Omental fat pad (tissue), 4 donors: Measurements from ENCODE around the gene PIGQ. TPM values are rescaled to one million over a fixed set of nuclear protein-coding genes. Genes with fewer than 3 reads are reported as not detected.

Experiments
- ATAC-seq: fragments of 150-250 bp; one replicate; pipeline ENCODE4 v1.9.1; 2016; ENCODE audit warnings: mild to moderate bottlenecking, moderate library complexity; ENCODE audit not compliant: low FRiP score
- DNase-seq: peaks from one replicate; pipeline ENCODE4 v3.0.0-alpha.2; 2019; ENCODE audit warnings: low spot score
- CTCF ChIP-seq, 3 donors: fragments of 450-650 bp; IDR thresholded peaks; one replicate each; pipeline ENCODE4 v1.5.1; 2016 to 2017; ENCODE audit warnings: antibody characterized with exemption in 3 of 3, mild to moderate bottlenecking in 3 of 3, moderate library complexity in 2 of 3
- total RNA-seq, 4 donors: library from RNA; depleted of rRNA; stranded (reverse); fragments of >200 nt; gene quantifications; one replicate each; pipeline ENCODE4 v1.1.0, GENCODE V29; 2016

The PIGQ gene
- total RNA-seq, 4 donors from 2014 or later: 22.0 to 25.1 (median 23.8) TPM

DNA sequence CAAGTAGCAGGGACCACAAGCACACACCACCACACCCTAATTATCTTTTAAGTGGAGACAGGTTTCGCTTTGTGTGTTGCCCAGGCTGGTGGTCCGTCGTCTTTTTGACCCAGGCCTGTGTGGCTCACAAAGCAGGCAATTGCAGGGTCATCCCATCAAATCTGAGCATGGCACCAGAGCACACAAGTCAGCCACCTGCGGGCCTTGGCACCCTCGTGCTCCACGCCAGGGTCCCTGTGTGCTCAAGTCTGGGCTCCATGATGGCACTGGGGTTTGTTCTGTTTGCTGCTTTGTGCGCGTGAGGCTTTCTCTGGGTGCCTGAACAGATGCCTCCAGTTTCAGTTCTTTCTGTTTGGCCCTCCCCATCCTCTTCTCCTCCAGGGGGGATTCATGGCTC, 44.6 kb upstream of the PIGQ start:
- DNase-seq (no peak), ATAC-seq (no peak)
- no peak for TF ChIP-seq CTCF (IDR thresholded peaks at IDR 0.05)

- no peak for DNase-seq
- no peak for TF ChIP-seq CTCF (IDR thresholded peaks at IDR 0.05)
- no peak for ATAC-seq
Observed at GRCh38 chr16:525520-526180, 44.1 kb upstream of the PIGQ start.

- peak; percentile 6 for ATAC-seq
Observed at GRCh38 chr16:526181-527014, 43.4 kb upstream of the PIGQ start.

GRCh38 chr16:527015-527903, 42.5 kb upstream of the PIGQ start, which contains the start of gene CAPN15:
Gene CAPN15, plus strand, starts transcription at chr16:527712. Its CDS starts 19,127 bp downstream, at chr16:546839.
- DNase-seq: peak; percentile 62
- TF ChIP-seq CTCF (IDR thresholded peaks at IDR 0.05): peak in 1 of 3 donors; percentile 7
- peak; percentile 77 for ATAC-seq

More at GRCh38 chr16:526181-527014, 43.4 kb upstream of the PIGQ start:
- TF ChIP-seq CTCF (IDR thresholded peaks at IDR 0.05): no peak
- DNase-seq: no peak

DNA sequence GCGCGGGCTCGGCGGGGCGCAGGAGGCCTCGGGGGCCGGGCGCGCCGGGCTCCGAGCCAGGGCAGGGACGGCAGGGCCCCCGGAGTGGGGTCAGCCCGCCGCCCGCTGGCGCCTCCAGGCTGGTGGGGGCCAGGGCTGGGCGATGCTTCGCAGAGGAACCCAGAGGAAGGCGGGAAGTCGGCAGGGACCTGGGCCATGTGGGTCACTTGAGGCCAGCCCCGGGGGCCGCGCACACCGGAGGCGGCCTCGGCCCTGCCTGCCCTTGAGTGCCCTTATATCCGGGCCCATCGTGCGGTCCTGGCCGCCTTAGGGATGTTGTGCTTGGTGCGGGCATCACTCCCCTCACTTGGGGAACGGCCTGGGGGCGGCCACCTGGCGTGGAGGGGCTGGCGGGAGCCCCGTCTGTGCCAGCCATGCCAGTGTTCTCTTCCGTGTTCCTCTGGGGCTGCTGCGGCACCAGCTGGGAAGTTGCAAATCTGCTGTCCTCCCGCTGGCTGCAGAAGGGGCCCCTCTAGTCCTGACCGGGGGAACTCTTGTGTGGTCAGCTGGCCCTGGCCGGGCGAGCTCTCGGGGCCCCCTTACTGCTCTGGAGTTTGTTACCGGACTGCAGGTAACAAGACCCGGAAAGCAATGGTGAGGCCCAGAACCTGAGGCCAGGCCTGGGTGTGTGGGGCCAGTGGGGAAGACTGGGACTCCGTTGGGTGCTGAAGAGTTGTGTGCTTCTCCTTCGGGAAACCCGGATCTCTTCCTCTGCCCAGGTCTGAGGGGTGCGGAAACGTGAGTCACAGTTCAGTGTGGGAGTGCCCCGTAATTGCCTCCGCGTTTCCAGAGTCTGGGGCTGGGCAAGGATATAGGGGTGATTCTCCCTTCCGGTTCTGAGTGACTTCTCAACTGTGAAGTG, 41.4 kb upstream of the PIGQ start:
- no peak for TF ChIP-seq CTCF (IDR thresholded peaks at IDR 0.05)
- ATAC-seq (peak; percentile 52), DNase-seq (peak; percentile 50)
